SH-SY5Y (cell line): Measurements from ENCODE around the gene IL4I1.

Experiments
- GATA2 ChIP-seq: IDR thresholded peaks from 2 replicates; pipeline ENCODE4 v1.6.1; 2011; ENCODE audit warnings: mild to moderate bottlenecking, low read depth, low read length
- GATA3 ChIP-seq: IDR thresholded peaks from 2 replicates; pipeline ENCODE4 v1.6.1; 2011; ENCODE audit warnings: low read depth, mild to moderate bottlenecking, low read length, moderate library complexity

Gene IL4I1

DNA sequence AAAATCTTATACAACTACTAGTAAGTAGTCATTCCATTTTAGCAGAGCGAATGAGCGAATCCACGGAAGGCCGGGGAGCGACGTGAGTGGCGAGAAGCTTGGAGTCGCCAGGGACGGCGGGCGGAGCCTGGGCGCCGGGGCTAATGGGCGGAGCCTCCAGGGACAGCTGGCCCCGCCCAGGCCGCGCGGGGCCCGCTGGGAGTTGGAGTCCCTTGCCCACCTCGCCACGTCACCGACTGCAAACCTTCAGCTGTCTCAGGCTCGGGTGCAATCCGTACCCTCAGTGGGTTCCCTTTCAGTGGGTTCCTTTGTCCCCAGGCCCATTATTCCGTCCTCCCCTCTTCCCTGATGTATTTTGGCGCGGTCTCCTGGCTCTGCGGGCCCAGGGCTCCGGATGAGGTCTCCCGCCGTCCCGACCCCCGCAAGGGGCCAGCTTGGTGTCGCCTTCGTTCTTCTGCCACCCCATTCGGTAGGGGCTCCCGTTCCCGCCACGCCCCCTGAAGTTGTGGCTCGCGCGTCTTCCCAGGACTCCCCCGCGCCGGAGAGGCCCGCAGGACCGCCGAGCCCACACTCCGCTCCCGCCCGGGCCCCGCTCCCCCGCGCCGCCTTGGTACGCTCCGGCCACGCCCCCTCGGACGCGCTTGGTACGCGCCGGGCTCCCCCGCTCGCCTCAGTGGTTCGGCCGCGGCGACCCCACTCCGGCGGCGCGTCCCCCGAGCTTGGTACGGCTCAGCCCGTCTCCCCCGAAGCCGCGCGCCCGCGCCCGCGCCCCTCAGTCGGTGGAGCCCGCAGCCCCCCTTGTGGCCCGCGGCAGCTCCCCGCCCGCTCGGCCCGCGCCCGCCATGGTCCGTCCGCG is 46.0 kb downstream of the IL4I1 start, which contains the start of gene PTOV1:
PTOV1 (plus strand) TSS at position 673 of the 856 bp plus-strand sequence.
- TF ChIP-seq GATA2, result no peak
- no peak for TF ChIP-seq GATA3

- TF ChIP-seq GATA2, result no peak
- no peak for TF ChIP-seq GATA3
Measured at GRCh38 chr19:49850221-49850486, 46.5 kb downstream of the IL4I1 start.

DNA sequence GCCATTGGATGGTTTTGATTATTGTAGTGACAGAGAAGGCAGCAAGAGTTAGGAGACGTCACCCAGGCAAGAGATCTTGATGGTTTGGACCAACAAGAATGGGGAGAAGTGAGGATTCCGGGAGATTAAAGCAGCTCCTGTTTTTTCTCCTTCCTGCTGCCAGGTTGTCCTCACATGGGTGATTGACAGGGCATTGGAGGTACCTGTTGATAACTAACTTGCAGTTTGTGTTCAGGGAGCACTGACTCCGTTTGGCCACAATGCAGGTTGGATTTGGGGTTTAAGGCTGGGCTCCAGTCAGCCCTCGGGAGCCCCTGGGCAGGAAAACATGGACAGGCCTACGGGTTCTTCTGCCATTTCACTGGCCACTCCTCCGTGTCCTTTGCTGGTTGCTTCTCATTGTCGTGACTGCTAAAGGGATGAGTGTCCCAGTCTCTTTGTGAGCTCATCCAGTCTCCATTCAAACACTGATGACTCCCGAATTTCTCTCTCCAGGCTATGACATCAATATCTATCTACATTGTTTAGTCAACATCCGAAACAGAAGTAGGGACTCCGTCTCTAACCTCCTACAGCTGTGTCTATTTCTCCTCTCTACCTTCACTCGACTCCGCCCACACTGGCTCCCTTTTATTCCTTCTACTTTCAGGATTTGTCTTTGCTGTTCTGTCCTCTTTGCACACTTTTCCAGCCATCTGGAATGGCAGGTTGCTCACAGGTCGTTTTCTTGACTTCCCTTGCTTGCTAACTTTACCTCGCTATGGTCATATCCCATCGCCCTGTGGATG is 47.1 kb downstream of the IL4I1 start:
- no peak for TF ChIP-seq GATA3
- TF ChIP-seq GATA2, result no peak

- no peak for TF ChIP-seq GATA3
- no peak for TF ChIP-seq GATA2
Measured at GRCh38 chr19:49848938-49849337, 47.7 kb downstream of the IL4I1 start.

DNA sequence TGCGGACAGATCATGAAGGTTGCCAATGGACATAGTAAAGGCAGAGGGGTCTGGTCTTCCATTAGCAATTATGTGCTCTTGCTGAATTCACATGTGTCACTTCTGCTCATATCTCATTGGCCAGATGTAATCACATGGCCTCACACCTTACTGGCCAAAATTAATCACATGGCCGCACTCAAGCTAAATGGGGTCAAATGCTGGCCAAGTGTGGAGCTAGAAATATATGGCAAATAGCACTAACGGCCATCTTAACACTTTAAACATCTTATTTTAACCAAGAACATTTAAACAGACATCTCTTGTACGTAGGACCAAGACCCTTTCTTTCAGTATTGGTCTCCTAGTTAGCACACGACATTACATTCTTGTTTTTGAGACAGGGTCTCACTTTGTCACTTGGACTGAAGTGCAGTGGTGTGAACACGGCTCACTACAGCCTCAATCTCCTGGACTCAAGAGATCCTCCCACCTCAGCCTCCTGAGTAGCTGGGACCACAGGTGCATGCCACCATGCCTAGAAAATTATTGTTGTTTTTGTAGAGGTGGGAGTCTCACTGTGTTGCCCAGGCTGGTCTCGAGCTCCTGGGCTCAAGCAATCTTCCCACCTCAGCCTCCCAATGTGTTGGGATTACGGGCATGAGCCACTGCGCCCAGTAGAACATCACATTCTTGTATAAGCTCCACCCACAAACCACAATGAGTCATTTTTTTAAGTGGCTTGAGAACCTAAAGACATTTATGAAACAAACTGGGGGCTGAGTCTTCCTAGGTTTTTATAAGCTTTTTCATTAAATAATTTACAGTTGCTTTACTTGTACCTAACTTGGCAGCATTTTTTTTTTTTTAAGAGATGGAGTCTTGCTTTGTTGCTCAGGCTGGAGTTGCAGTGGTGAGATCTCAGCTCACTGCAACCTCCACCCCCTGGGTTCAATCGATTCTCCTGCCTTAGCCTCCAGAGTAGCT is 48.7 kb downstream of the IL4I1 start:
- no peak for TF ChIP-seq GATA2
- no peak for TF ChIP-seq GATA3

GRCh38 chr19:49846408-49846807 is 50.3 kb downstream of the IL4I1 start:
- TF ChIP-seq GATA3 (no peak), GATA2 (no peak)

DNA sequence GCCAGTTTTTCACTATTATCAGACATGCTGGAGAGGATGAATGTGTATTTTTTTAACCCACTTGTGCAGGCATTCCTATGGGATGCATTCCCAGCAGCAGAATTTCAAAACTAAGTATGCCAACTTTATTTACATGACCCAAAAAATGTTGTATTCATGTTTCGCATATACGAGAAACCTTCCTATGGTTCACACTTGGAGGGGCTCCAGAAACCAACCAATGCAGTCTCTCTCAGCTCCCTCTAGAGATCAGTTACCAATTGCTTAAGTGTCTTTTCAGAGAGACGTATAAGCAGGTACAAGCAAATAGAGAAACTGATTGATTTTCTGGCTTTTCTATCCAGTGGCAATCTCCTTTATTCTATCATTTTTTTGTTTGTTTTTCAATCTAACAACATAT is 51.3 kb downstream of the IL4I1 start:
- no peak for TF ChIP-seq GATA3
- TF ChIP-seq GATA2, result no peak

DNA sequence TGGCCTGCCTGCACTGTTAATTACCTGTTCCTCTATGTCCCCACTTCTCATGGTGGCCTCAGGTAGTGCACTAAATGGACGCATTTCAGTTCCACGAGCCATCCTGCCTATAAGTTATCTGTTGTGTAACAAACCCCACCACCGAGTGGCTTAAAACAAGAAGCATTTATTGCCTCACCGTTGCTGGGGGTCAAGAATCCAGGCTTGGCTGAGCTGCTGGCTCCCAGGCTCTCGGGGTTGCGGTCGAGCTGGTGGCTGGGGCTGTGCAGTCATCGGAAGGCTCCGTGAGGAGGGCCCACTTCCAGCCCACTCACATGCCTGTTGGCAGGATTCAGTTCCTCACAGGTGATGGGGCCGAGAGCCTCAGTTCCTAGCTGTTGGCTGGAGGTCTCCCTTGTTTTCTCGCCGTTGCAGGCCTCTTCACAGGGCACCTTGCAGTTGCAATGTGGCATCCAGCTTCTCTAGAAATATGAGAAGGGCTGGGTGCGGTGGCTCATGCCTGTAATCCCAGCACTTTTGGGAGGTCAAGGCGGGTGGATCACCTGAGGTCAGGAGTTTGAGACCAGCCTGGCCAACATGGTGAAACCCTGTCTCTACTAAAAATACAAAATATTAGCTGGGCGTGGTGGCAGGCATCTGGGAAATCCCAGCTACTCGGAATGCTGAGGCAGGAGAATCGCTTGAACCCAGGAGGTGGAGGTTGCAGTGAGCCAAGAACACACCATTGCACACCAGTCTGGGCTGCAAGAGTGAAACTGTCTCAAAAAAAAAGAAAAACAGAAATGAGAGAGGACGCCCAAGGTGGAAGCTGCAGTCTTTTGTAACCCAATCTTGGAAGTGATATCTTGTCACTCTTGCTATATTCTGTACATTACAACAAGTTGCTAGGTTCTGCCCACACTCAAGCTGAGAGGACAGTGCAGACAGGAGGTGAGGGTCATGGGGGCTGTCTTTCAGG is 52.3 kb downstream of the IL4I1 start:
- no peak for TF ChIP-seq GATA3

DNA sequence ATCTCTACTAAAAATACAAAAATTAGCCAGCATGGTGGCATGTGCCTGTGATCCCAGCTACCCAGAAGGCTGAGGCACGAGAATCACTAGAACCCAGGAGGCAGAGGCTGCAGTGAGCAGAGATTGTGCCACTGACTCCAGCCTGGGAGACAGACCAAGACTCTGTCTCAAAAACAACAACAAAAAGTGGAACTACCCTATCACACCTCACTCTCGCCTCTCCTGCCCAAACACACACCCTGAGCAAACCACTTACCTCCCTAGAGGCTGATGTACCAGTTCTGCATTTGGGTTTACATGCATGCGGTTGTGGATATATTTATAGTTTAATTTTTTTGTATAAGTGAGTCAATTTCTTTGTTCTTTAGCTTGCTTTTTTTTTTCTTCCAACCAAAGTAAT is 53.4 kb downstream of the IL4I1 start:
- no peak for TF ChIP-seq GATA3
- no peak for TF ChIP-seq GATA2

DNA sequence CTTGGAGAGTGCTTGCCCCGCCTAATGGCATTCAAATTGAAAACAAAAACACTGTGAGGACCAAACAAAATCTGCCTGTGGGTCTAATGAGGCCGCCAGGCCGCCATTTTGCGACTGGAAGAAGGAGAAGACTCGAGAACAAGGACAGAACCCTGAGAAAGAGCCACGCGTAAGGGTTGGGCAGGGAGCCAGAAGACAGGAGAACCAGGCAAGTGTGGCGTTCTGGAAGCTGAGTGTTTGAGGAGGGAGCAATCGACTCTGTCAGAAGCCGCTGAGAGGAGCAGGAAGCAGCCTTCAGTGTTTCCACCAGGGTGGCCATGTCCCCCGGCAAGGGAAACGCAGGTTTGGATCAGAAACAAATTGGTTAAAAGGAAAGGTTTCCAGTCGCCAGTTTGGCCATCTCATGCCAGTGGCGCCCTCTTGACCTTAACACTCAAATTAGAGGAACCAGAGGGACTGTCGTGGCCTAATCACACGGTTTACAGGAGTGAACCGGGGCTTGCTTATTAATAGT is 55.9 kb downstream of the IL4I1 start:
- no peak for TF ChIP-seq GATA3
- TF ChIP-seq GATA2, result no peak

- TF ChIP-seq GATA2, result no peak
- TF ChIP-seq GATA3, result no peak
Measured at GRCh38 chr19:49840321-49840720, 56.4 kb downstream of the IL4I1 start.

- TF ChIP-seq GATA3 (no peak), GATA2 (no peak)
Measured at GRCh38 chr19:49839713-49840112, 57.0 kb downstream of the IL4I1 start.
